Activated CD4-positive, alpha-beta T cell treated with anti-CD3 and anti-CD28 coated beads, Interleukin-2, amount 10 ng/mL, durations not matched to agents 24 days and 14 days (primary cell): ENCODE measurements around the gene GRIK2. TPM values are rescaled to one million over a fixed set of nuclear protein-coding genes. Genes with fewer than 3 reads are reported as not detected.

Source experiments
- DNase-seq: peaks from one replicate; pipeline ENCODE4 v3.0.0; 2022
- H3K27ac Mint-ChIP-seq: one replicate; pipeline ENCODE4 v1.8.0; 2022; ENCODE audit warnings: mild to moderate bottlenecking, mixed read lengths
- H3K27me3 Mint-ChIP-seq: one replicate; pipeline ENCODE4 v1.8.0; 2022; ENCODE audit warnings: mixed read lengths
- H3K36me3 Mint-ChIP-seq: one replicate; pipeline ENCODE4 v1.8.0; 2022; ENCODE audit warnings: low read depth, mild to moderate bottlenecking, mixed read lengths
- H3K4me1 Mint-ChIP-seq: one replicate; pipeline ENCODE4 v1.8.0; 2021; ENCODE audit warnings: mixed read lengths
- H3K4me3 Mint-ChIP-seq: one replicate; pipeline ENCODE4 v1.8.0; 2022; ENCODE audit warnings: mild to moderate bottlenecking, moderate library complexity, mixed read lengths
- H3K9me3 Mint-ChIP-seq: one replicate; pipeline ENCODE4 v1.8.0; 2021; ENCODE audit warnings: mixed read lengths
- intact Hi-C: fragments of 100-400 bp; cut with micrococcal nuclease; formaldehyde crosslinking; loops from one replicate; pipeline ENCODE4 v1.15.1; 2023
- total RNA-seq: library from RNA; stranded (reverse); gene quantifications from 2 replicates; pipeline ENCODE4 v1.2.3, GENCODE V29; 2022

The GRIK2 gene
- total RNA-seq, 1 donor from 2014 or later = not detected

- H3K36me3 Mint-ChIP-seq = no peaks in the 10 kb centered on the region
- no peaks in the 10 kb centered on the region for H3K9me3 Mint-ChIP-seq
- intact Hi-C loops = no loop called here
- H3K27ac Mint-ChIP-seq = no peak overlapping the region
- no peaks in the 10 kb centered on the region for H3K27me3 Mint-ChIP-seq
- no peaks in the 10 kb centered on the region for H3K4me1 Mint-ChIP-seq
- no peak overlapping the region for H3K4me3 Mint-ChIP-seq
- DNase-seq = no peak
These were observed 326.0 kb downstream of the GRIK2 start for GRCh38 chr6:101719521-101719920.

- H3K9me3 Mint-ChIP-seq = no peaks in the 10 kb centered on the region
- no peak overlapping the region for H3K4me3 Mint-ChIP-seq
- intact Hi-C loops = no loop called here
- H3K36me3 Mint-ChIP-seq = no peaks in the 10 kb centered on the region
- H3K27ac Mint-ChIP-seq = no peak overlapping the region
- no peak for DNase-seq
- H3K4me1 Mint-ChIP-seq = no peaks in the 10 kb centered on the region
- H3K27me3 Mint-ChIP-seq = no peaks in the 10 kb centered on the region
These were observed 329.0 kb downstream of the GRIK2 start for GRCh38 chr6:101722471-101722870.

GRCh38 chr6:101722991-101723579 is 329.6 kb downstream of the GRIK2 start:
- intact Hi-C loops = no loop called here
- H3K36me3 Mint-ChIP-seq = no peaks in the 10 kb centered on the region

GRCh38 chr6:101728388-101728787 is 334.9 kb downstream of the GRIK2 start:
- Mint-ChIP-seq H3K4me1 (peaks cover 5% of the 10 kb centered on the region), H3K36me3 (no peaks in the 10 kb centered on the region), H3K4me3 (no peak overlapping the region), H3K27ac (no peak overlapping the region), H3K9me3 (no peaks in the 10 kb centered on the region), H3K27me3 (no peaks in the 10 kb centered on the region)
- intact Hi-C loops = no loop called here
- DNase-seq = no peak

More at GRCh38 chr6:101722991-101723579, 329.6 kb downstream of the GRIK2 start:
- Mint-ChIP-seq H3K9me3 (no peaks in the 10 kb centered on the region), H3K4me1 (no peaks in the 10 kb centered on the region), H3K27me3 (no peaks in the 10 kb centered on the region), H3K27ac (no peak overlapping the region), H3K4me3 (no peak overlapping the region)
- no peak for DNase-seq

- H3K4me3 Mint-ChIP-seq = no peak overlapping the region
- intact Hi-C loops = no loop called here
- peaks cover 5% of the 10 kb centered on the region for H3K4me1 Mint-ChIP-seq
- H3K36me3 Mint-ChIP-seq = no peaks in the 10 kb centered on the region
- no peak overlapping the region for H3K27ac Mint-ChIP-seq
- H3K27me3 Mint-ChIP-seq = no peaks in the 10 kb centered on the region
- H3K9me3 Mint-ChIP-seq = no peaks in the 10 kb centered on the region
- DNase-seq = no peak
These were observed 335.4 kb downstream of the GRIK2 start for GRCh38 chr6:101728956-101729355.

GRCh38 chr6:101730954-101731353 is 337.4 kb downstream of the GRIK2 start:
- H3K4me1 Mint-ChIP-seq = peaks cover 5% of the 10 kb centered on the region
- H3K4me3 Mint-ChIP-seq = no peak overlapping the region
- H3K27me3 Mint-ChIP-seq = no peaks in the 10 kb centered on the region
- no peak for DNase-seq
- H3K9me3 Mint-ChIP-seq = peaks cover 5% of the 10 kb centered on the region
- H3K36me3 Mint-ChIP-seq = no peaks in the 10 kb centered on the region
- H3K27ac Mint-ChIP-seq = no peak overlapping the region
- intact Hi-C loops = no loop called here

GRCh38 chr6:101733899-101734298 is 340.4 kb downstream of the GRIK2 start:
- intact Hi-C loops = no loop called here
- no peaks in the 10 kb centered on the region for H3K36me3 Mint-ChIP-seq
- H3K4me3 Mint-ChIP-seq = no peak overlapping the region
- H3K27me3 Mint-ChIP-seq = no peaks in the 10 kb centered on the region
- H3K27ac Mint-ChIP-seq = no peak overlapping the region
- peaks cover 5% of the 10 kb centered on the region for H3K9me3 Mint-ChIP-seq
- H3K4me1 Mint-ChIP-seq = peaks cover 5% of the 10 kb centered on the region
- DNase-seq = no peak

GRCh38 chr6:101738481-101738880 is 345.0 kb downstream of the GRIK2 start:
- Mint-ChIP-seq H3K9me3 (peaks cover 5% of the 10 kb centered on the region), H3K36me3 (no peaks in the 10 kb centered on the region), H3K27me3 (no peaks in the 10 kb centered on the region), H3K4me3 (no peak overlapping the region), H3K27ac (no peak overlapping the region), H3K4me1 (no peaks in the 10 kb centered on the region)
- intact Hi-C loops = no loop called here
- DNase-seq = no peak

- intact Hi-C loops = no loop called here
- Mint-ChIP-seq H3K27me3 (no peaks in the 10 kb centered on the region), H3K36me3 (no peaks in the 10 kb centered on the region), H3K9me3 (no peaks in the 10 kb centered on the region), H3K4me3 (no peak overlapping the region), H3K27ac (no peak overlapping the region), H3K4me1 (no peaks in the 10 kb centered on the region)
- no peak for DNase-seq
These were observed 347.1 kb downstream of the GRIK2 start for GRCh38 chr6:101740631-101741030.

- Mint-ChIP-seq H3K27me3 (no peaks in the 10 kb centered on the region), H3K36me3 (no peaks in the 10 kb centered on the region), H3K9me3 (no peaks in the 10 kb centered on the region), H3K4me1 (no peaks in the 10 kb centered on the region), H3K27ac (no peak overlapping the region), H3K4me3 (no peak overlapping the region)
- DNase-seq = no peak
- intact Hi-C loops = no loop called here
These were observed 348.1 kb downstream of the GRIK2 start for GRCh38 chr6:101741474-101742171.

GRCh38 chr6:101747160-101747559 is 353.7 kb downstream of the GRIK2 start:
- H3K4me3 Mint-ChIP-seq = no peak overlapping the region
- intact Hi-C loops = no loop called here
- H3K4me1 Mint-ChIP-seq = no peaks in the 10 kb centered on the region
- no peak for DNase-seq
- H3K27ac Mint-ChIP-seq = no peak overlapping the region
- no peaks in the 10 kb centered on the region for H3K27me3 Mint-ChIP-seq
- H3K9me3 Mint-ChIP-seq = no peaks in the 10 kb centered on the region
- H3K36me3 Mint-ChIP-seq = no peaks in the 10 kb centered on the region

GRCh38 chr6:101747716-101748115 is 354.2 kb downstream of the GRIK2 start:
- Mint-ChIP-seq H3K9me3 (no peaks in the 10 kb centered on the region), H3K27me3 (no peaks in the 10 kb centered on the region), H3K27ac (no peak overlapping the region), H3K4me1 (no peaks in the 10 kb centered on the region), H3K36me3 (no peaks in the 10 kb centered on the region), H3K4me3 (no peak overlapping the region)
- intact Hi-C loops = no loop called here
- no peak for DNase-seq

- no peak overlapping the region for H3K27ac Mint-ChIP-seq
- no peaks in the 10 kb centered on the region for H3K9me3 Mint-ChIP-seq
- no peaks in the 10 kb centered on the region for H3K4me1 Mint-ChIP-seq
- no peak for DNase-seq
- no peaks in the 10 kb centered on the region for H3K36me3 Mint-ChIP-seq
- intact Hi-C loops = no loop called here
- no peaks in the 10 kb centered on the region for H3K27me3 Mint-ChIP-seq
- no peak overlapping the region for H3K4me3 Mint-ChIP-seq
These were observed 362.4 kb downstream of the GRIK2 start for GRCh38 chr6:101755931-101756330.

- DNase-seq = no peak
- Mint-ChIP-seq H3K9me3 (no peaks in the 10 kb centered on the region), H3K27me3 (no peaks in the 10 kb centered on the region), H3K4me1 (no peaks in the 10 kb centered on the region), H3K36me3 (no peaks in the 10 kb centered on the region), H3K27ac (no peak overlapping the region), H3K4me3 (no peak overlapping the region)
- intact Hi-C loops = no loop called here
These were observed 364.9 kb downstream of the GRIK2 start for GRCh38 chr6:101758368-101758767.
